IPS-15b (cell line): ENCODE results near the gene TMEM237.

Source experiments
- H3K27me3 ChIP-seq: one replicate; pipeline ENCODE4 v1.6.1; 2013; ENCODE audit warnings: low read length; ENCODE audit not compliant: control insufficient read depth, insufficient read depth
- H3K36me3 ChIP-seq: one replicate; pipeline ENCODE4 v1.6.1; 2013; ENCODE audit warnings: low read length; ENCODE audit not compliant: control insufficient read depth, insufficient read depth
- H3K4me1 ChIP-seq: one replicate; pipeline ENCODE4 v1.6.1; 2013; ENCODE audit warnings: mild to moderate bottlenecking, low read length; ENCODE audit not compliant: control insufficient read depth, insufficient read depth
- H3K4me3 ChIP-seq: one replicate; pipeline ENCODE4 v1.5.1; 2013; ENCODE audit warnings: low read depth, low read length
- H3K9ac ChIP-seq: one replicate; pipeline ENCODE4 v1.6.1; 2013; ENCODE audit warnings: low read depth, mild to moderate bottlenecking, low read length
- H3K9me3 ChIP-seq: one replicate; pipeline ENCODE4 v1.6.1; 2013; ENCODE audit warnings: mild to moderate bottlenecking, low read length; ENCODE audit not compliant: control insufficient read depth, insufficient read depth

The TMEM237 gene

DNA sequence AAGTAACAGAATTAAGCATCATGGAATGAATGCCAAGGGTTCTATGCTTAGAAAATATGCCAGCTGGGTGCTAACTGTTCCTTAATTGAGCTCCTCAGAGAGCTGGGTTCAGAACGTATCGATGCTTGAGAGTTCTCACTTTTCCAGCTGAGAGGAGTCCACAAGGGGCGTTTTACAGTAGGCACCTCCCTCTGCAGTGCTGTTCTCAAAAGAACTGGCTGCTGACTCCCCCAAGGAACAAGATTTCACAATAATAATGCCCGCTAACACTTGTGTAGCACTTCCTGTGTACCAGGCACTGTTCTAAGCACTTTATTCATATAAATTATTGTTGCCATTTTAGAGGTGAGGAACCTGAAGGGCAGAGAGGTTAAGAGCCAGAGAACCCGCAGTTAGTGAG, 18.1 kb upstream of the TMEM237 start:
- no peaks in the 10 kb centered on the region for H3K4me1 ChIP-seq
- H3K9me3 ChIP-seq = no peaks in the 10 kb centered on the region
- no peaks in the 10 kb centered on the region for H3K27me3 ChIP-seq
- H3K4me3 ChIP-seq = no peak overlapping the region
- no peak overlapping the region for H3K9ac ChIP-seq
- H3K36me3 ChIP-seq = no peaks in the 10 kb centered on the region

DNA sequence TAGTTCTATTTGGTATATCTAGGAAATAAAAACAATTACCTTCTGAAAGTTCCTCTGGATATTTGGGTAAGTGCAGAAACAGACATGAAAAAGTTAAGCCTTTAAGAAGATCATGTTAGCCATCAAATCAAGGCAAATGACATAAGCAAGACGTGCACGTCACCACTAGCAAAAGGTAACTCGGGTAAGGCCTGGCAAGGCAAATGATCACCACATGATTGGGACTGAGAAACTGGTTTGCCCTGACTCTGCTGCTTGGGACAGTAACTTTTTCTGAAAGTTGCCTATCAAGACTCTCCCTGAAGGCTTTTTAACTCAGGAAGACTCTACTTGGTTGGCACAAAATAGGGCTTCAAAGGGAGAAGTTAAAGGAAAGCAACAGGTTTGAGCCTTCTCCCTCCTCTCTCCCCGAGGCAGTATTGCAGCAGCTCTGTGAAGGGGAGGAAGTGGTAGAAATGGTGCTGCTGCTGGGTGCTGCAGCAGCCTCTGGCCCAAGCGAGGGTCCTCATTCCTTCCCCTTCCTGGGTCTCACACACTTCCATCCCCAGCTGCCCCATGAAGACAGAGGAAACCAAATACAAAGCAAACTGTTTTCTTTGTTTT, 17.1 kb upstream of the TMEM237 start:
- Histone ChIP-seq H3K36me3 (no peaks in the 10 kb centered on the region), H3K4me1 (no peaks in the 10 kb centered on the region), H3K9me3 (no peaks in the 10 kb centered on the region)

DNA sequence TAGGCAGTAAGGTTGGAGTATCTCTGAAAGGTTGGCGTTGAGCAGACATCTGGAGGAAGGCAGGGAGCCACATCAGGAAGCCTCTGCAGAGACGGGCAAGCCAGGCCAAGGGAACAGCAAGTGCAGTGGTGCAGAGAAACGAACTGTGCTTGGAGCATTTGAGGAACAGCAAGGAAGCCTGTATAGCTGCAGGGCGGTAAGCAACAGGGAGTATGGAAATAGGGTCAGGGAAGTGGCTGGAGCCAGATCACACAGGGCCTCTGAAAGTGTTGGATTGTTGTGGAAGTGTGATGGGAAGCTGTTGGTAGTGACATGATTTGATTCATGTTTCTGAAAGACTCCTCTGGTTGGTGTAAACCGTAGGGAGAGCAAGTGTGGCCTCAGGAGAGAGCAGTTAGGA, 13.4 kb upstream of the TMEM237 start:
- H3K27me3 ChIP-seq = no peaks in the 10 kb centered on the region

More for the DNA sequence above, 17.1 kb upstream of the TMEM237 start:
- Histone ChIP-seq H3K27me3 (no peaks in the 10 kb centered on the region), H3K9ac (no peak overlapping the region), H3K4me3 (no peak overlapping the region)

GRCh38 chr2:201656102-201656501, 12.8 kb upstream of the TMEM237 start:
- no peak overlapping the region for H3K9ac ChIP-seq
- H3K9me3 ChIP-seq = no peaks in the 10 kb centered on the region
- H3K4me1 ChIP-seq = no peaks in the 10 kb centered on the region
- H3K4me3 ChIP-seq = no peak overlapping the region
- H3K36me3 ChIP-seq = no peaks in the 10 kb centered on the region
- no peaks in the 10 kb centered on the region for H3K27me3 ChIP-seq

More for the DNA sequence above, 13.4 kb upstream of the TMEM237 start:
- Histone ChIP-seq H3K36me3 (no peaks in the 10 kb centered on the region), H3K4me1 (no peaks in the 10 kb centered on the region), H3K4me3 (no peak overlapping the region), H3K9ac (no peak overlapping the region), H3K9me3 (no peaks in the 10 kb centered on the region)

DNA sequence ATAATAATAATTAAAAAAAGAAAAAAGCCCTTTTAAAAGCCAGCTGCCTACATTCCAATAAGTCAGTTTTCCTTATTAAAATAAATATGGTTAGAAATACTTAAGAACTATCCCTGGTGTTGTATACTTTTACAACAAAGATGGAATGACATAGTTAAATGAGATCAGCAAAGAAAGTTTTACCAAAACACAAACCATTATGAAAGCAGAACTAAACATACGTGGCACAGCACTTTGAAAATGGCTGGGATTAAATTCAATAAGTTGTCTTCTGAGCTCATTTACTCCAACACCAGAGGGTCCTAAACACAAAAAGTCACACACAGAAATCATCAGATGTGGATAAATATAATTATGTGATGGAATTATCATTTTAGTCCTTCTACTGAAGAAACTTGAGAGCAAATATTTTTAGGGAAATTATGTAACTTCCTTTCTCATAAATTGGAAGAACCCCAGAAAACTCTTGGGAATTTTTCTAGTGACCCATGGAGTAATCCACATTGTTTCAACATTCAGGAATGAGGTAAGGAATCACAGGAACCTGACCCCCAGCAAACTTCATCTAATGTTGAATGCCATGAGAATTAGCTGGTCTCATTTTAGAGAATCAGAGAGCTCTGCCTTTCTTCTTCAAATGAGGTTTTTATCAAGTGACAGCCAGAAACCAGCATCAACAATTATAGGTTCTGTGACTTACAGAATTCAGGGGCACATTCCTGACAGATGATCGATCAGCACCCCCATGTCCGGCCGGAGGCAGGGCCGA, 11.5 kb upstream of the TMEM237 start:
- H3K4me3 ChIP-seq = no peak overlapping the region
- no peaks in the 10 kb centered on the region for H3K4me1 ChIP-seq
- no peaks in the 10 kb centered on the region for H3K27me3 ChIP-seq
- H3K9ac ChIP-seq = no peak overlapping the region
- H3K9me3 ChIP-seq = no peaks in the 10 kb centered on the region
- H3K36me3 ChIP-seq = no peaks in the 10 kb centered on the region

GRCh38 chr2:201653221-201653620, 9.9 kb upstream of the TMEM237 start:
- Histone ChIP-seq H3K4me3 (no peak overlapping the region), H3K36me3 (no peaks in the 10 kb centered on the region), H3K9me3 (no peaks in the 10 kb centered on the region), H3K9ac (no peak overlapping the region), H3K27me3 (no peaks in the 10 kb centered on the region), H3K4me1 (no peaks in the 10 kb centered on the region)

DNA sequence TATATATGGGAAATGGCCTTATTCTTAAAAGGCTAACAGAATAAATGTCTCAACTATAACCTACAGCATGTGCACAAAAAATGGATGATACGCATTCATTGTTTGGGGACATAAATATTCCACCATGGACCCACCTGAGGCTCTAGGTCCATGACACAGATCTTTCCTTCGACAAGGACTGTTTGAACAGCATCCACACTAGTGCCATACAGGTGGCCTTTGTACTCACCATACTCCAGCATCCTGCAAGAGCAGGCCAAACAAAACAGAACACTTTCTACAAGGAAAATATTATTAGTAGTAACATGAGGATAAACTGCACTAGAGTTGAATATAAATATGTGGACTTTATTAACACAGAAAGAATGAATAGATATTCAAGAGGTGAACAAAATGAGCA, 6.1 kb upstream of the TMEM237 start:
- no peaks in the 10 kb centered on the region for H3K4me1 ChIP-seq
- H3K27me3 ChIP-seq = no peaks in the 10 kb centered on the region
- H3K9me3 ChIP-seq = no peaks in the 10 kb centered on the region

DNA sequence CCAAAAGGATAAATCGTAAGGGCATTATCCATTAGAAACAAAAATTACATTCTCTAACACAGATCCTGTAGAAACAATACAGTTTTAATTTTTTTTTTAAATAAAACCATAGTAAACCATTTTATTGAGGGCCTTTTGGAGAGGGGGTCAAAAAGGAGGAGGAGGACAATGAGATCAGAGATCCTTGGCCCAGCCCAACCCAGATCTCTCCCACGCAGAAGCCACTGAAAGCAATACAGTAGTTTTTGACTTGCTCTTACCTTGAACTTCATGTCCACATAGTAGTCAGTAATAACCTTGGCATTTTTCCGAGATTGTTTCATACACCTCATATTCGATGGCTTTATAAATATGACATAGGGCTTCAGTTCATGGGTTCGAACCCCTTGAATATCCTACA, 4.1 kb upstream of the TMEM237 start:
- Histone ChIP-seq H3K4me1 (peaks cover 3% of the 10 kb centered on the region), H3K9me3 (no peaks in the 10 kb centered on the region), H3K4me3 (no peak overlapping the region)

More for the DNA sequence above, 6.1 kb upstream of the TMEM237 start:
- Histone ChIP-seq H3K36me3 (no peaks in the 10 kb centered on the region), H3K9ac (no peak overlapping the region), H3K4me3 (no peak overlapping the region)

GRCh38 chr2:201644001-201644400, 698 bp upstream of the TMEM237 start:
- peak overlapping the region; percentile 93 for H3K4me3 ChIP-seq
- no peak overlapping the region for H3K9ac ChIP-seq

More for the DNA sequence above, 4.1 kb upstream of the TMEM237 start:
- no peaks in the 10 kb centered on the region for H3K36me3 ChIP-seq
- H3K9ac ChIP-seq = no peak overlapping the region
- no peaks in the 10 kb centered on the region for H3K27me3 ChIP-seq

DNA sequence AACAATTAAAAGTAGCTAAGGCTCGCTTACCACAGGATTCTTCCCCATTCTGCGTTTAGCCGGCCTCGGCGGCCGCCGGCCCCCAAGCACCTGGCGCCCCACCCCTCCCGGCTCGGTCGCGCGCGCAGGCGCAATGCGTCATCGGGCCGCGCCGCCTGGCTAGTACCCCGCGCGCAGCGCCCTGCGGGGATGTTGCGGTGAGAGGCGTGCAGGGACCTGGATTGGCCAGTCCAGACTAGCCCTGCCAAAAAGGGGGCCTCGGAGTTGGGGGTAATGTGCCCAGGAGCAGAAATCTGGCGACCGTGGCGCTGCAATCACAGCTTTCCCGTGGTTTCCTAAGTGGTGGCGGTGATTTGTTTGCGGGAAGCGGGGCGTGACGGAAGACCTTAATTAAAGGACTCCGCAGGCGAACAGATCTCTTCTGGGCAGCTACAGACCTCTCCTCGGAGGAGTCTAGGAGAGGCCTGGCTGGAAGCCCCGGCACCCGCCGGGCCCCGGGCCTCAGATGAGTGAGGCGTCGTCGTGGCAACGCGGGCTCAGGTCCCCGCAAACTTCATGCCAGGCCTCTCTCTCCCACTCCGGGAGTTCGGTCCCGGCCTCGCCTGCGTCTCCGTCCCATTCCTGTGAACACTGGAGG, 606 bp downstream of the TMEM237 start:
- Histone ChIP-seq H3K9me3 (no peaks in the 10 kb centered on the region), H3K36me3 (no peaks in the 10 kb centered on the region), H3K27me3 (no peaks in the 10 kb centered on the region), H3K9ac (peak overlapping the region; percentile 87), H3K4me3 (peak overlapping the region; percentile 93), H3K4me1 (peaks cover 3% of the 10 kb centered on the region)

More at GRCh38 chr2:201644001-201644400, 698 bp upstream of the TMEM237 start:
- H3K27me3 ChIP-seq = no peaks in the 10 kb centered on the region
- H3K36me3 ChIP-seq = no peaks in the 10 kb centered on the region
- H3K9me3 ChIP-seq = no peaks in the 10 kb centered on the region
- peaks cover 3% of the 10 kb centered on the region for H3K4me1 ChIP-seq

DNA sequence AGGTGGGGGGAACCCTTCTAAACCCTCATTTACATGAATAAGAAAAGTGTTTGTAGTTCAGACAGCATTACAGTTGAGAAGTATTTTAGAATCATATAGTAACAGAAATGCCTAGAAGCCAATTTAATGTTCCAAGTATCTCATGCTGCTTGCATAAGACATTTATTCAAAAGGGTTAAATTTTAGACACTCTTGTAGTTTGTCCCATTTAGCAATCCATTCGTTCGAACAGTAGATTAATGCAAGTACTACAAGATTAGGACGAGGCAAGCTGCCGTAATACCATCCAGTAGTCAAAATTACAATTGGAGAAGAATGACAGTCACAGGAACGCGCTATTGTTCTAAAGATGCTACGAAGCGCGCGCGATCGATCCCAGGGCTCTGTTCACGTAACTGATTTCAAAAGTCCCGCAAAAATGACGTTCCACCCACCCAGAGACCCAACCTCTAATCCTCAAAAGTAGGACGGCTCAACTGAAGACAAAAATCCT, 1.2 kb downstream of the TMEM237 start:
- no peaks in the 10 kb centered on the region for H3K36me3 ChIP-seq
- peak overlapping the region; percentile 87 for H3K9ac ChIP-seq
- H3K9me3 ChIP-seq = no peaks in the 10 kb centered on the region
- H3K4me1 ChIP-seq = peaks cover 3% of the 10 kb centered on the region
- peak overlapping the region; percentile 93 for H3K4me3 ChIP-seq
- no peaks in the 10 kb centered on the region for H3K27me3 ChIP-seq
